HG03135 (cell line): ENCODE data around the gene FBL.

Source experiments
- ATAC-seq: cut with Tn5 transposase; IDR thresholded peaks from one replicate; pipeline ENCODE4 v1.9.1; 2021; ENCODE audit warnings: mild to moderate bottlenecking, moderate library complexity; ENCODE audit not compliant: unreplicated experiment

The FBL gene

DNA sequence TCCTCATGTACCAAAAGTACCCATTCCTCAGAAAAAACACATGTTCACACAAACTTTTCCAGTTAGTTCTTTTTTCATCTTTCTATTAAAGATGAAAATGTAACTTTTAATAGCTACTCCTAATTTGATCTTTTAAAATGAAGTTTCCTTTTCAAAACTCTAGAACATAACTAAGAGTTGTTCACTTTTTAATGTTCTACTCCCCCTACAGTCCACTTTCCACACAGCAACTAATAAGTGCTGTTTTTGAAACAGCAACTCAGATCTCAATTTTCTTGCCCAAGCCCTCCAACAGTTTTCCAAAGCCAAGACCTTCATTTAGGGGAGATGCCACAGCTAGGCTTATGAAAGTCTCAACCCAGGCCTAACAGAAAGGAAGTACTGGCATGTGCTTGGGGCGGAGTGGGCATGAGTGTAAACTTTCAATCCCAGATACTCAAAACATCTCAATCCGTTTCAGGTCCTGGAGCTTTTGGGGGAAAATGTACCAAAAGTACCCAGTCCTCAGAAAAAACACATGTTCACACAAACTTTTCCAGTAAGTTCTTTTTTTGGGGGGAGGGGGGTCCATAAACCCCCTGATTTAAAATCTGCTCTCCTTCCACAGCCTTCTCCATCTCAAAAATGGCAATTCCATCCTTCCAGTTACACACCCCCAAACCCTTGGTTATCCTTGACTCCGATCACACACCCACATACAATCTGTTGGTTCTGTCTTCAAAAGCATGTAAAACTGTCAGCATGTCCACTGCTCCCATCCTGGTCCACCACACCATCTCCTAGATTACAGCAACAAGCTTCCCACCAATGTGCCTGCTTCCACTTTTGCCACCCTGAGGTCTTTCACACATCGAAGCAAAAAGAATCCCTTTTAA is 2.0 kb downstream of the FBL start:
- no peak for ATAC-seq

DNA sequence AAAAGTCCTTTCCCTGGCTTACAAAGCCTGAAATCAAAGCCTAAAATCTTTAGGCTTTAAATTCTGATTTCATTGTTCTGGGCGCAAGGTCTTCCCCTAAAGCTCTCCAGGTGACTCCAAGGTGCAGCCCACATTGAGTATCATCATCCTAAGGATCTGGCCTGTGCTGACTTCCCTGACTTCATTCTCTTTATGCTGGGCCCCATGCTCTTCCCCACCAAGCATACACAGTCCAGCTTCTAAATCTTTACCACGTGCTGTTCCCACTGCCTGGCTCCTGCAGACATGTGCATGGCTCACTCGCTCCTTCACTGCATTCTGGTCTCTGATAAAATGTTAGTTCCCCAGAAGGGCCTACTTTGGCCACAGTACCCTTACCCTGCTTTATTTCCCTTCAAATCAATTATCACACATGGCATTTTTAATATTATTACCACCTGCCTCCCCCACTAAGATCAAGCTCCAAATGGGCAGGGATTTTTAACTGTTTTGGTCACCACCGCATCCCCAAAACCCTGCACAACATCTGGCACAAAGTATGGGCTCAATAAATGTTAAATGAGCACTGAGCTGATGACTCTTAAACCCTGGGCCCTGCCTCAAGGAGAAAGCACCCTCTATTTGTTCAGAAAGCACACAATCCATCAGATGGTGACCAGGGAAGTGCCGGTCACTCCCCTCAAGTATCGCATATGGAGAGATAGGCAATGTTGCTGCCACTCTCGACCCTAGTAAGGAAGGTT is 3.3 kb downstream of the FBL start:
- ATAC-seq, result no peak

GRCh38 chr19:39841041-39841440 is 5.1 kb downstream of the FBL start:
- ATAC-seq, result no peak

GRCh38 chr19:39840492-39840891 is 5.7 kb downstream of the FBL start:
- no peak for ATAC-seq

- no peak for ATAC-seq
Measured at GRCh38 chr19:39839678-39840327, 6.4 kb downstream of the FBL start.

GRCh38 chr19:39838569-39838968 is 7.6 kb downstream of the FBL start:
- ATAC-seq, result no peak

DNA sequence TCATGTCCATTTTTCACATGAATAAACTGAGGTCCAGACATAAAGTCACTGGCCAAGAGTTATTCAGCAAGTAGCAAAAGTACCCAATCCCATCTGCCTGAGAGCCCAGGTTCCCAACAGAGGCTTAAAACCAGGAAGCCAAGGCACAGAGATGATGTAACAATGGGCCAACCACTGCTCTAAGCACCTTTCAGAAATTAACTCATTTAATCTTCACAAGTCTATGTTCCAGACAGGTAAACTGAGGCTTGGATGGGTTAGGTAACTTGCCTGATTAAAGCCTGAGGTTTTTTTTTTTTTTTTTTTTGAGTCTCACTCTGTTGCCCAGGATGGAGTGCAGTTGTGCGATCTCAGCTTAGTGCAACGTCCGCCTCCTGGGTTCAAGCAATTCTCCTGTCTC is 8.2 kb downstream of the FBL start:
- ATAC-seq, result no peak

- no peak for ATAC-seq
Measured at GRCh38 chr19:39834287-39834841, 11.8 kb downstream of the FBL start.

- ATAC-seq, result peak; percentile 85
Measured at GRCh38 chr19:39833464-39834286, 12.5 kb downstream of the FBL start, which contains the start of gene DYRK1B. Gene DYRK1B, minus strand, starts transcription at chr19:39834162. Its CDS starts 2,295 bp downstream, at chr19:39831867.

DNA sequence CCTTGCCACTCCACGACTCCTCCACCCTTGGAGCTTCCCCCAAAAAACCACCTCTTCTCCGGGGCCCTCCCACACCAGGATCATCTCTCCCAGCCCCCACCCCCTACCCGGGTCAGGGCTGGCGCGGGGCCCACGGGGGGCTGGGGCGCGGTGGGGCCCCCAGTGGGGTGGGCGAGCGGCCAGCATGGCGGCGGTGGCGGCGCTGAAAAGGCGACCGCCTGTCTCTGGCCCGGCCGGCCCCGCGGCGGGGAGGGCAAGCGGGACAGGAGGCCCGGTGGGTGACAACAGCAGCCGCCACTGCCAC is 13.1 kb downstream of the FBL start:
- no peak for ATAC-seq

DNA sequence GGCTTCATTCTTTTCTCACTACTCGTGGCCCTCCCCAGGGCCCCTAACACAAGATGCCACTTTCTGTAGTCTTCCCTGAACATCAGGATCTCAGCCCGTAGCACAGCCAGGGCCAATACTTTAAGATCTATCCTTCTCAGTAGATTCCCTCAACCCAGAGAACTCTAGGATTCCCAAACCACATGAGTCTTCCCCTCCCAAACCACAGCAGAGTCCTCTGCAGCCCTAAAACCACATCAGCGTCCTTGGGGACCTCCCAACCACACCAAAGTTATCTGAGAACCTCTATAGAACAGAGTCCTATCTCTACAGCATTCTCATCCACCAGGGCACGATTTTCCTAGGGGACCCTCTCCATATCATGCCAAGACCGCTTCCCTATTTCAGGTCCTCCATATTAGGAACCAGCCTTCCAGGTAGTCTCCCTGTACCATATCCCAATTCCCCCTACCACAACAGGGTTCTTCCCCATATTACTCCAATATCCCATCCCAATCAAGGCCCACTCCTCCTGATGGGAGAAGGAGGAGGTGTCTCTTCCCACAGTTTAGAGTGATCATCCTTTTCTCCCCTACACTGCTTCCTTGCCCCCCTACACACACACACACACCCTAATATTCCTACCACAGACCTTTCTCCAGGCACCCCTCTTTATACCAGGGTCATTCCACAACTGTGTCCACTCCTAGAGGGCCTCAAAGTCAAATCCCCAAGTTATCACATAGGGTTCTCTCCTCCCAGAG is 13.7 kb downstream of the FBL start:
- ATAC-seq, result no peak

DNA sequence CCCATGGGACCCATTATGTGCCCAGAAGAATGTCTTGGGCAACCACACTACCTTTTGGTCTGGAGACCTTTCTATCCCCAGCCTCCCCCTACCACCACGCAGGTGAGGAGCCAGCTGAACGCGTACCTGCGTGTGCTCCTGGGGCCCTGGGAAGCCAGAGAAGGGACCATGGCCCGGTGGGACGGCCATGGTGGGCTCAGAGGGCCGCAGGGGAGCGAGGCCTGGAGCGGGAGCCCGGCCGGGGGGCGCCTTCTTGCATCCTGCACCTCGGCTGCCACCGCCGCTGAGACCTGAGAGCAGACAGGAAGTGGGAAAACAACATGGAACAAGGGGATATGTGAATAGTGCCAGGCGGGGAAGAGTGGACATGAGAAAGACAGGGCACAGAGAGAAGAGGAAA is 14.5 kb downstream of the FBL start:
- ATAC-seq, result no peak

DNA sequence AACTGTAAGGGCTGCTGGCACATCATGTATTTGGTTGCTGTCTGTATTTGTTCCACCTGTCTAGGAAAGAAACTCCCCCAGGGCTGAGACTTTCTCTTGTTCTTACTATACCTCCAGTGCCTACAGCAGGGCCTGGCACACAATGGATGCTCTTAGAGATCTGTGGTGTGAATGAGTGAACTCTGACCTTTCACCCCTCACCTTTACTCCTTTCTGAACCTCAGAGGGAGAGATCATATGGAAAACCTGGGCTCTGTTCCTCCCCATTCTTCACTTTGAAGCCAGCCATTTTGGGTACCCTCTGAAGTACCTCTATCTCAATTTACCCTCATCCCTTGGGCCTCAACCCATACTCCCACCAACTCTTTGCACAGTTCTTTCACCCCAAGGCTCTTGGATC is 15.3 kb downstream of the FBL start:
- no peak for ATAC-seq

DNA sequence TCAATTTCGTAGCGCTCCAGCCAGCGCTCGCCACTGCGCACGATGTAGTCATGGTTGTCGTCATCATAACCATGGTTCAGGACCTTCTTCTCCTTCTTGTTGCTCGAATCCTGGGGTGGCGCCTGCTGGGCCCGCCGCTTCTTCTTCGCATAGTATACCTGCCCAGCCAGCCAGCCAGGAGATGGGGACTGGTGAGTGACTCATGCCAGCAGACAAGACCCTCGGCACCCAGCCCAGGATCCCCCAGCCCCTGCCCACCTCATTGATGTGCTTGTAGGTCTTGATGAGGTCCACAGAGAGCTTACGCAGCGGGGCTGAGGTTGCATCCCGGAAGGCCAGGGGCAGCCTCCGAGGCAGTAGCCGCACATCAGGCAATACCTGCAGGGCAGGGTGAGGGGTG is 15.8 kb downstream of the FBL start:
- no peak for ATAC-seq

DNA sequence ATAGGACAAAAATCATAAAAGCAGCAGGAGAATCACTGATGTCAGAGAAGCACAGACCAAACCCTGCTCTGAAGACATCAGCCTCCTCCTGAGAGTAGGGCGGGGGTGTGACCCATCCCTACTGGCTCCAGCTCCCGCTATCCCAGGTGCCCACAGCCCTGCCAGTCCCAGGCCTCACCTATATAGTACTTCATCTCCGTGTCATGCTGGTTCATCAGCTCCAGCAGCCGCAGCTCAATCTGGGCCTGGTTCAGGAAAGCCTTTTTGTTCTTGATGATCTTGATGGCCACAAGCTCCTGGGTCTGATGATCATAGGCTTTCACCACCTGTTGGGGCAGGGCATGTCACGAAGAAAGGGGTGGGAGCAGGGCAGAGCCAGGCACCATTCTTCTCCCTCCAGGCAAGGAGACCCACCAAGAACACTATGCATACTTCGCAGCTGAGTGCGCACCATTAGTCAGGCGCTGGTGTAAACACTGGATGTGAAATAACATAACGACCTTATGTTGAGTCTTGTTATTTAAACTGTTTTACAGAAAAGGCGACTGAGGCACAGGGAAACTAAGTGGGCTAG is 16.4 kb downstream of the FBL start:
- ATAC-seq, result no peak

- no peak for ATAC-seq
Measured at GRCh38 chr19:39828654-39829032, 17.5 kb downstream of the FBL start.

DNA sequence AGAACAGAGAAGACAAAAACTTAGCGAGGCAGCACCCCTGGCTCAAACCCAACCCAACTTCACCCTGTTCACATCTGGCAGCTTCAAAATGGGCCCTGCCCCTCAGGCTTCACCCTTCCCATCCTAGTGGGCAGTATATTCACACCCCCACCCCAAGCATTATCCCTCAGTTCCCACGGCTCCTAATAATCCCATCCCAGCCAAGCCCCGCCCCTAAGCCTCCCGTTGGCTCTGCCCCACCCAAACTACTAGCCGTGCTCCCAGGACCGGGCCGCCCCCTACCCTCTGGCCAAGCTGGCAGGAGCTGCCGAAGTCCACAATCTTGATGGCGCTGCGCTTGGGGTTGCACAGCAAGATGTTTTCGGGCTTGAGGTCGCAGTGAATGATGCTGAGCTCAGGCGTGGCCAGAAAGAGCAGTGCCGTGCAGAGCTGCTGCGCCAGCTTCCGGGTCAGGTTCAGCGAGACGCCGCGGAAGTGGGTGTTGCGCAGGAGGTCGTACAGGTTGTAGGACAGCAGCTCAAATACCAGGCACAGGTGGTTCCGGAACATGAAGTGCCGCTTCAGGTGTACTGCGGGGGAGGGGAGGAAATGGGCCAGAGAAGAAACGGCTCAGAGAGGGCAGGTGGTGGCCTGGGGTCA is 18.0 kb downstream of the FBL start:
- ATAC-seq, result no peak

DNA sequence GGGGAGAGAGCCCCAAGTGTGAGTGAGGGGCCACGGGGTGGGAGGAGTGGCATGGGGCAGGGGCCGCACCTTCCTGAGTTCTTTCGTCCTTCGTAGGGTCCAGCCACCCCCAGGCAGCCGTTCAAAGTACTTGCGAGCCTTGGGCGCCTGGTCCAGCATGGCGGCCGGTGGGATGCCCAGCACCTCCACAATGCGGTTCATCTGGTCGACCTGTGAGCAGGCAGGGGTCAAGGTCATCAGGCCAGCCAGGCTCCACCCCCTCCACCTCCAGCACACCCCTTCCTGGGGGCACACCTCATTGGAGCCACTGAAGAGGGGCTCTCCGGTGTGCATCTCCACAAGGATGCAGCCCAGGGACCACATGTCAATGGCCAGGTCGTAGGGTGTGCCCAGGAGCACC is 19.0 kb downstream of the FBL start:
- ATAC-seq, result no peak

DNA sequence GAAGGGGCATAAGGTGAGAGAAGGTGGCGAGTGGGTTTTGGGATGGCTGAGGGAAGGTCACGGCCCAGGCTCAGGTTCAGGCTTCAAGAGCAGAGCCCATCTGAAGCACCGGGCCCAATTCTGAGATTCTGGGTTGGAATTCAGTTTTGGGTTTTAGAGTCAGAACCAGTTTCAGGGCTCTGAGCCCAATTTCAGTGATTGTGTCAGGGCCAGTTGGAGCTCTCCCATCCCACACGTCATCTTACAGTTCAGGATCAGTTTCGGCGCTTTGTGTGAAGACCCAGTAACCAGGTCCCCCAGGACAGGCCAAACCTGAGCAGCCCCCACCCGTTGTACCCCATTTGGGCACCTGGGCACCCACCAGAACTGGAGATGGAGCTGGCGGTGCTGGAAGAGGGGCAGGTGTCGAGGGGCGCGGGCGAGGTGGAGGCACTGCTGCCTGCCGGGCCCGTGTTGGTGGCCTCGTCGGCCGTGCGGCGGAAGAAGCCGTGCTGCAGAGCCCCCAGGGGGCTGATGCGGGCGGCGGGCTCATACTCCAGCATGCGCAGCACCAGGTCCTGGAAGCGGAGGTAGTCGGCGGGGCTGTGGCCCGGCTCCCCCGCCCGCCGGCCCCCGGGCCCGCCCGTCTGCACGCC is 19.8 kb downstream of the FBL start:
- ATAC-seq, result no peak
